ENCODE results near the gene CPSF6.
"Not testable (repeated sequence)": the region's sequence is repeated elsewhere in the genome, so short reads cannot be mapped to it uniquely, and the experiment has no call there.

Gene CPSF6

GRCh38 chr12:69262264-69262974 lies 23.1 kb downstream of the CPSF6 start:
- DNase-seq = no peak

- DNase-seq = no peak
Measured at GRCh38 chr12:69265205-69265604, 25.8 kb downstream of the CPSF6 start.

DNA sequence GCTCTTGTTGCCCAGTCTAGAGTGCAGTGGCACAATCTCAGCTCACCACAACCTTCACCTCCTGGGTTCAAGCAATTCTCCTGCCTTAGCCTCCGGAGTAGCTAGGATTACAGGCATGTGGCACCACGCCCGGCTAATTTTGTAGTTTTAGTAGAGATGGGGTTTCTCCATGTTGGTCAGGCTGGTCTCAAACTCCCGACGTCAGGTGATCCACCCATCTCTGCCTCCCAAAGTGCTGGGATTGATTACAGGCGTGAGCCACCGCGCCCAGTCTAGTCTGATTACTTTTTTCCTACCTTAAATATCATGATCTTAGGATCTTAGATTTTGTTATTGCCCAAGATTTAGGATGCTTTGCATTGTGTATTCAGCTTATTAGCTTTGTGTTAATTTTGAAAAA lies 26.3 kb downstream of the CPSF6 start:
- not testable (repeated sequence) for DNase-seq

GRCh38 chr12:69266036-69266635 lies 26.8 kb downstream of the CPSF6 start:
- peak; percentile 8 for DNase-seq

DNA sequence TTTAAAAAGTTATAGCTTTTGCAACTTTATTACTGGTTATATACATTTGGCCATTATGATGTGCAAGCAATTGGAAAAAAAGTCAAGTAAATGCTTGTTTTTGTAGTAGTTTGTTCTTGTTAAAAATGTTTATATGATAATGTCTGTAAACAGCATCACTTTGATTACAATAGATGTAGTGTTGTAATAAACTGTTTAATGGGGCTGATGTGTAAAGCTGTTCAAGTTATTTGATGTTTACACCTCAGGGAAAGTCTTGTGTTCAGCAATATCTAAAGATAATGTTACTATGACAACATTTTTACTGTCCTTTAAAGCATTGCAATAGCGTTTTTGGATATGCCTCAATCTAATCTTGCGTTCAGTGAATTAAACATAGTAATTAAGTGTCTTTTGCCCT lies 30.4 kb downstream of the CPSF6 start:
- DNase-seq = no peak

- no peak for DNase-seq
Measured at GRCh38 chr12:69272511-69272910, 33.1 kb downstream of the CPSF6 start.

- DNase-seq = peak; percentile 1
Measured at GRCh38 chr12:69274861-69275260, 35.5 kb downstream of the CPSF6 start.

DNA sequence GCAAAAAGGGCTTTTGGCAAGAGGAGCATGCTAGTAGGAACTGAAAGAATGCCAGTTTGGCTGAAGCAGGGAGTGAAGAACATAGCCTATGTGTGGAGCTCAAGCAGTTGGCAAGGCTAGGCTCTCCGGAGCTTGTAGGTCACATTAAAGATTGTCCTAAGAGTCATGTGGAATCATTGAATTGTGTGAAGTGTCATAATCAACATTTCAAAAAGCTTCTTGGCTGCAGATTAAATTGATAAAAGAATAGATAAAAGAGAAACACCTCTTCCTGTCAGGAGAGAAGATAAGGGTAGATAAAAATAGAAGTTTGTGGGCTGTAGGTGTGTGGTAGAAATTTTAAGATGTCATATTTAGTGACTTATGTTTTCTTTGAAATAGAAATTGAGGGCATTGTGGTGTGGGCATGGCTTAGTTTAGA lies 36.1 kb downstream of the CPSF6 start:
- no peak for DNase-seq

DNA sequence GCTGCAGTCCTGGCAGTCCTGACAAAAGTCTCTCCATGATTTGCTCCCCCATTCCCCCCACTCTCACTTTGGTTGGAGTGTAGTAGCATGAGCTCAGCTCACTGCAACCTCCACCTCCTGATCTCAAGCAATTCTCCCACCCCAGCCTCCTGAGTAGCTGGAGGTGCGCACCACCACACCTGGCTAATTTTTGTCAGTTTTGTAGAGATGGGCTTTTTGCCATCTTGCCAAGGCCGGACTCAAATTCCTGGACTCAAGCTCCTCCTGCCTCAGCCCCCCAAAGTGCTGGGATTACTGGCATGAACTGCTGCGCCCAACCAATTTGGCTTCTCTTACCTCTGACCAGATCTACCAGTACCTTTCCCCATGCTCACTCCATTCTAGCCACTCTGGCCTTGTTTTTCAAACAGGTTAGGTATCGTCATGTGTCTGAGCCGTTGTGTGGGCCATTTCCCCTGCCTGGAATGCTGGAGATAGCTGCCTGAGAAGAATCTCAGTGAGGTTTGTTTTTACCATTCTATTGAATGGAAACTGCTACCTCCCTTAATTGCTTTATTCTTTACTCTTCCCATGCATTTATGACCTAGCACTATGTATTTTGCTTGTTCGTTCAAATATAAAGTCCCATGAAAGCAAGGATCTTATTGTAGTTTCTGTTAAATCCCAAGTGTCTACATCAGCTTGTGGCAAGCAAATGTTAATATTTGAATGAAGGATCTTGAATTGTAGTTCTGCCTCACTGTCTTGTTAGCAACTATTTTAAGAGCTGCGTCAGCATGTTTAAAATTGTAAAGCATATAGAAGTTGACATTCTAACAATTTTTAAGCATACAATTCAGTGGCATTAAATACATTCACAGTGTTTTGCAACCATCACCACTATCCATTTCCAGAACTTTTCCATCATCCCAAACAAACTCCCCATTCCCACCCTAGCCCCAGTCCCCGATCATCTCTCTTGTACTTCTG lies 39.7 kb downstream of the CPSF6 start:
- DNase-seq = no peak

GRCh38 chr12:69284131-69284530 lies 44.8 kb downstream of the CPSF6 start:
- peak; percentile 81 for DNase-seq

GRCh38 chr12:69287556-69287955 lies 48.2 kb downstream of the CPSF6 start:
- no peak for DNase-seq

- peak; percentile 78 for DNase-seq
Measured at GRCh38 chr12:69290545-69291277, 51.3 kb downstream of the CPSF6 start.

DNA sequence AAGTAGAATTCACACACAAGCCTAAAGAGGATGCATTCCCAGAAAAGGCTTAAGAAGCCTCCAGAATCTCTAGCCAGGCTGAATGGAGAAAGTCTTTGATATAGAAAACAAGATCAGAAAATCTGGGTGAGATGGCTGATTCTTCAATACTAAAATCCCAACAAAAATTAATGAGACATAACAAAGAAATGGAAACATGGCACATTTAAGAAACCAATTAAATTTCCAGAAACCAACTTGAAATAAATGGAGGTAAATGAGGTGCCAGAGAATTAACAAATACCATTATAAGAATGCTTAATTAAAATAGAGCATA lies 51.9 kb downstream of the CPSF6 start:
- DNase-seq = no peak

- no peak for DNase-seq
Measured at GRCh38 chr12:69298133-69298532, 58.8 kb downstream of the CPSF6 start.

DNA sequence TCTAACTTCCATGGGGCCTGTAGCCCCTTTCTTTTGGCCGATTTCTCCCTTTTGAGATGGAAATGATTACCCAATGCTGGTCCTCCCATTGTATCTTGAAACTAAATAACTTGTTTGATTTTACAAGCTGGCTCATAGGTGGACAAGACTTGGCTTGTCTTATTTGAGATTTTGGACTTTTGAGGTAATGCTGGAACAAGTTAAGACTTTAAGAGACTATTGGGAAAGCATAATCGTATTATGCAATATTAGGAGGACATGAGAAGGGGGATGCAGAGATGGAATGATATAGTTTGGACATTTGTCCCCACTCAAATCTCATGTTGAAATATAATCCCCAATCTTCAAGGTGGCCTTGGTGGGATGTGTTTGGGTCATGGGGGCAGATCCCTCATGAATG lies 59.6 kb downstream of the CPSF6 start:
- DNase-seq = no peak

DNA sequence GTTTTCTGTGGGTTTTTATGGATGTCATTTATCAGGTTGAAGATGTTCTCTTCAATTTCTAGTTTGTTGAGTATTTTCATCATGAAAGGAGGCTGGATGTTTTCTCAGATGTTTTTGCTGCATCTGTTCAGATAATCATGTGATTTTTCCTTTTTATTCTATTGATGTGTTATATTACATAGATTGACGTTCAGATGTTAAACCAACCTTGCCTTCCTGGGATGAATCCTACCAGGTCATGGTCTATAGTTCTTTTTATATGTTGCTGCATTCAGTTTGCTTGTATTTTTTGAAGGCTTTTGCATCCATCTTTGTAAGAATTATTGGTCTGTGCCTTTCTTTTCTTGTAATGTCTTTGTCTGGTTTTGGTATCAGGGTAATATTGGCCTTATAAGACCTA lies 64.9 kb downstream of the CPSF6 start:
- DNase-seq = no peak

- DNase-seq = no peak
Measured at GRCh38 chr12:69309461-69309860, 70.1 kb downstream of the CPSF6 start.

- no peak for DNase-seq
Measured at GRCh38 chr12:69313209-69313608, 73.8 kb downstream of the CPSF6 start.

GRCh38 chr12:69316784-69317183 lies 77.4 kb downstream of the CPSF6 start:
- not testable (repeated sequence) for DNase-seq

DNA sequence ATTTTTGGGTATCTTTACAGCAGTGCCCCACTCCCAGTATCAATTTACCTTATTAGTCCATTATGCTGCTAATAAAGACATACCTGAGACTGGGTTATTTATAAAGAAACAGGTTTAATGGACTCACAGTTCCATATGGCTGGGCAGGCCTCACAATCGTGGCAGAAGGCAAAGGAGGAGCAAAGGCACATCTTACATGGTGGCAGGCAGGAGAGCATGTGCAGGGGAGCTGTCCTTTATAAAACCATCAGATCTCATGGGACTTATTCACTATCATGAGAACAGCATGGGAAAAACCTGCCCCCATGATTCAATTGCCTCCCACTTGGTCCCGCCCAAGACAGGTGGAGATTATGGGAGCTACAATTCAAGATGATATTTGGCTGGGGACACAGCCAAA lies 77.9 kb downstream of the CPSF6 start:
- not testable (repeated sequence) for DNase-seq

DNA sequence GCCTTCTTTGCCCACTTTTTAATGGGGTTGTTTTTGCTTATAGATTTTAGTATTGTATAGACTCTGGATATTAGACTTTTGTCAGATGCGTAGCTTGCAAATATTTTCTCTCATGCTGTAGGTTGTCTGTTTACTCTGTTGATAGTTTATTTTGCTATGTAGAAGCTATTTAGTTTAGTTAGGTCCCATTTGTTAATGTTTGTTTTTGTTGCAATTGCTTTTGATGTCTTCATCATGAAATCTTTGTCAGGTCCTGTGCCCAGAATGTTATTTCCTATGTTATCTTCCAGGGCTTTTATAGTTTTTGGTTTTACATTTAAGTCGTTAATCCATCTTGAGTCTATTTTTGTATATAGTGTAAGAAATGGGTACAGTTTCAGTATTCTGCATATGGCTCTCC lies 78.9 kb downstream of the CPSF6 start:
- no peak for DNase-seq

- DNase-seq = no peak
Measured at GRCh38 chr12:69321351-69321750, 82.0 kb downstream of the CPSF6 start.

Data from NCI-H69 (cell line).